OCI-M2 (cell line): ENCODE results near the gene UBE2Q2.
A peak's percentile ranks its signal among the peaks of the same experiment; 100 is the strongest.
"Not testable (repeated sequence)": the region's sequence is repeated elsewhere in the genome, so short reads cannot be mapped to it uniquely, and the experiment has no call there.

Experiments used
- DNase-seq: peaks from one replicate; lab custom pipeline; 2025; ENCODE audit not compliant: unreplicated experiment; lab: John Stamatoyannopoulos, UW

Gene UBE2Q2

DNA sequence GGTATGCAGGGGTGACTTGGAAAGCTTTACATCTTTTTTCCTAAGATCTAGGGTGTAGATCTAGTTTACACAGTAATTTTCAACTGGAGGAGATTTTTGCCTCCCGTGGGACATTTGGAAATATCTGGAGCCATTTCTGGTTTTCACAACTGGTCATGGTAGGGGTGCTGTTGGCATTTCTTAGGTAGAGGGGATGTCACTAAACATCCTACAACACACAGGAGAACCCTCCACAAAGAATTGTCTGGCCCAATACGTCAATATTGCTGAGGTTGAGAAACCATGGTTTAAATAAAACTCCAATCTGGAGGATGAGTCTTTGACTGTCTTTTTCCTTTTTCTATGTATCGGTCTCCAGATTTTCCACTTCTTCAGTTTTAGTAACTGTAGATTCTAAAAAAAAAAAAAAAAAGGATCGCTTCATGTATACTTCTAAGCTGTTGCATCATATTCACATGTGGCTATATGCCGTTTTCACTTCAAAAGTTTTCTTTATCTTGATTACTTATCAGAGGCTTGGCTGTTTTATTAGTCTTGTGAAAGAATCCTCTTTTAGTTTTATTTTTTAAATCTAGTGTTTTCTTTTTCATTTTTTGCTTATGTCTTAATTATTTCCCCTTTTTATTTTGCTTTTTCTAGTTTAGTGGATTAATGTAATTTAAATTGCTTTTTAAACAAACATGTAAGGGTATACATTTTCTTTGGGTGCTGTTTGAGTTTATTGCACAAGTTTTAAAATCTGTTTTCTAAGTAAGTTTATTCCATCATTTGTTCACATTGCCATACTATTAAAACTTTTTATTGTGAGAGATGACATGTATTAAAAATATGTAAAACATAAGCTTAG is 21.2 kb downstream of the UBE2Q2 start:
- DNase-seq, result no peak

DNA sequence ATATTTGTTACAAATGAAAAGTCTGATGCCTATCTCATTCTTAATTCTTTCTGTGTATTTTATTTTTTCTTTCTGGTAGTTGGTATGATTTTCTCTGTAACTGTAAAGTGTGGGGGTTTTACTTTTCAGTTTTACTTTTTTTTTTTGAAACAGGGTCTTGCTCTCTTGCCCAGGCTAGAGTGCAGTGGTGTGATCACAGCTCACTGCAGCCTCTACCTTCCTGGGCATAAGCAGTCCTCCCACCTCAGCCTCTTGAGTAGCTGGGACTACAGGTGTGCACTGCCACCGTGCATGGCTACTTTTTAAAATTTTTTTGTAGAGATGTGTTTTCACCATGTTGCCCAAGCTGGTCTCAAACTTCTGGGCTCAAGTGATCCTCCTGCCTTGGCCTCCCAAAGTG is 22.8 kb downstream of the UBE2Q2 start:
- not testable (repeated sequence) for DNase-seq

DNA sequence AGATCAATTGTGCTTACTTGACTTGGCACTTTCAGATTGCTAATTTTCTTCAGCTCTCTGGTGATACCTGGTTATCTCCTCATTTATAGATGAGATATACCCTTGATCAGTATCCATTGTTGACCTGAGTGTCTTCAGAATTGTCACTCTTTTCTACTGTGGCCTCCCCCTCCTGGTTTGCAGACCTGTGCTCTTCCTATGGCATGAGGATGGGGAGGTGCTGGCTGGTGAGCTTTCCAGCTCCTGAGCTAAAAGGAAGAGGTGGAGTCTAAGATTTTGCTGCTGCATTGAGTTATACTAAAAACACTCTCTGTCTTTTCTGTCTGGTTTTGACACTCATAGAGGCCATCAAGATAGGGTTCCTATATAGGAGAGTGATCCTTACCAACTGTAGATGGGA is 23.7 kb downstream of the UBE2Q2 start:
- DNase-seq, result no peak

DNA sequence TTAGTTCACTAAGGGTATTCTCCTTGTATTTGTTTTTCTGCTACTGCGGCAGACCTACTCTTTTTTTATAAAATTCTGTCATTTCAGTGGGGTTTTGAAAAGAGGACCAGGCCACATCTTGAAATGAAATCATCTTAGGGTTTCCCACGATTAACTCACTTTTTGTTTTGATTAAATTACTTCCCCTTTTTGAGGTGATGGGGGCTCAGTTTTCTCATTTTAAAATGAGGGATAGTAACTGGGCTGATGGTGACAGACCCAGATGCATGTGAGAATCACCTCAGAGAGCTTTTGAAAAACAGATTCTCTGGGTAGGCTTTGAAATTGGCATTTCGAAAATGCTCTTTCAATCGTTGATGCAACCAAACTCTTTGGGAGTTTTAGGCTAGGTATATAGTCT is 24.2 kb downstream of the UBE2Q2 start:
- no peak for DNase-seq

DNA sequence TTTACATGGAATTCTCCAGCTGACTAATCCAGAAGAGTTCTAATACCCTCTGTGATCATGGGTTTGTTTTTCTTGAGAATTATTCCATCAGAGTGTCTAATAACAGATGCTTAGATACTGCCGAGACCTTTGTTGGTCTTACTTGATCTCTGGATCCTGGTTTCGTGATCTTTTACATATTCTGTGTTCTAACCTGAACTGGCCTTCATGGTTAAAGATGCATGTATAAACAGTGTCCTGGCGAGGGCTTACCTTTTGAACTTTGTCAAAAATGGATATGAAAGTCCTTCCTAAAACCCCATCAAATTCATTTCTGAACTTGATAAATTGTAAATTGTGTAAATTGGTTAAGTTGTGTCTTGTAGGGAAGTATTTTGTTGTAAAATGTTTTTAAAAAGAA is 24.8 kb downstream of the UBE2Q2 start:
- no peak for DNase-seq

DNA sequence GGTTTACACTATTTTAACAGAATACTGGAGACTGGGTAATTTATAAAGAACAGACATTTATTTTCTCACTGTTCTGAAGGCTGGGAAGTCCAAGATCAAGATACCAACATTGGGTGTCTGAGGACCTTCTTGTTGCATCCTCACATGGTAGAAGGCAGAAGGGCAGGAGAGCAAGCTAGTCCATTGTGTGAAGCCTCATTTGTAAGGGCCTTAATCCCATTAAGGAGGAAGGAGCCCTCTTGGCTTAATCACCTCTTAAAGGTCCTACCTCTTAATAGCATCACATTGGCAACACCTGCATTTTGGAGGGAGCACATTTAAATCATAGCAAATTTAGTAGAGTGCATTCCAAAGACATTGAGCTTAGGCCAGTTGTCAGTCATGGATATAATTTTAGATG is 26.2 kb downstream of the UBE2Q2 start:
- DNase-seq, result no peak

DNA sequence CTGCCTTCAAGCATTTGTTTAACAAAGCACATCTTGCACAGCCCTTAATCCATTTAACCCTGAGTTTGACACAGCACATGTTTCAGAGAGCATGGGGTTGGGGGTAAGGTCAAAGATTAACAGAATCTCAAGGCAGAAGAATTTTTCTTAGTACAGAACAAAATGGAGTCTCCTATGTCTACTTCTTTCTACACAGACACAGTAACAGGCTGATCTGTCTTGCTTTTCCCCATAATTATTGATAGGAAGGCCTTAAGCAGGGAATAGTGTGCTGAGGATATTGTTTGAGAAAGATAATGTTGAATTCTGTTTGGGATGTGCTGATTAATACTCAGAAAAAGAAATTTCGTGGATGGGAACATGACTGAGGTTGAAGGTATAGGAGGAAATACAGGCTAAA is 28.3 kb downstream of the UBE2Q2 start:
- not testable (repeated sequence) for DNase-seq

DNA sequence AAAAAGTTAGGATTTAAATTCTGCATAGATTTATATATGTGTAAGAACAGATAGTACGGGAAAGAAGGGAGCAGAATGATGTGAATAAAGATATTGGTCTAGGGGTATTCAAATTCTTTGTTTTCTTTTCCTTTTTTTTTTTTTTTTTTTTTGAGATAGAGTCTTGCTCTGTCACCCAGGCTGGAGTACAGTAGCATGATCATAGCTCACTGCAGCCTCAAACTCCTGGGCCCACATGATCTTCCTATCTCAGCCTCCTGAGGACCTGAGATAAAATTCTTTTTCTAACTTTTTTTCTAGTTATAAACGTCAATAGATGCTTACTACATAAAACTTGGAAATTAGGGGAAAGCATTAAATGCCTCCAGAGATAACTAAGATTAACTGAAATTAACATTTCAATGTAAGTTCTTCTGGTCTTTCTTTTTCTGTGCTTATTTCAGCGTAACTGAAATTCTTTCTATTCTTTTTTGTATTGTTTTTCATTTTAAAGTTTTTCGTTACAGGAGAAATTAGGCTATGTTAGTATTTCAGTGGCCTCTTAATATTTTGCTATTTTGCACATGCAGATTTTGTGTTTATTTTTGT is 29.2 kb downstream of the UBE2Q2 start:
- DNase-seq, result no peak

DNA sequence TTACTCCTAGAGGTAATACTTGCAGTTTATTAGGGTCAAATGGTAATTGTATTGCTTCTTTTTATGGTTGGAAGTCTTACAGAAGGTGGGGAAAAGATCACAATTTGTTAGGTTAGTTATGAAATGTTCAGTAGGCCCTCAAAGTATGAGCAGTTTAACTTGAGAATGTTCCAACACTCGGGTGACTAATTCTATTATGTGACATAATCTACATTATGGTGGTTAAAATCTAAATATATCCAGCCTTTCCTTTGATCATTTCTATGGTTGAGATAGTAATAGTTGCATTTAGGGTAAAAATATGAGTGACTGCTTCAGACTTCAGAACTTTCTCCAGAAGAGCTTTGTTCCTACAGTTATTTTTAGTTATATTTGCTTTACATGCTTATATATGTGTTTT is 40.8 kb downstream of the UBE2Q2 start:
- DNase-seq, result no peak

DNA sequence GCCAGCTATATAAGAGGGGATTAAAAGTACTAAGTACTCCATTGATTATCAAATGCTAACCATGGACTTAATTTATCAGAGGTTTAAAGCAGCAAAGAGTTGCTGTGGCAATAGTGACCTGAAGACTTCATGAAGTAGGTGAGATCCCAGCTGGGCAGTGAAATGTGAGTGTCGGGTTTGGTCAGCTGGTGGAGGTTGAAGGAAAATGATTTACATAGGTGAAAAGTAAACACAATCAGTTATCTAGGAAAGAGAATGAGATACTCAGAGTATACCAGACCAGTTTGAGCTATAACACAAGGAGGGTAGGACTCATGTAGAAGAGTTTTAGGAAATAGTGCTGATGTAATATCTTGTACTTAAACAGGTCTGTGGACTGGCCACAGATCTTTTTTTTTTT is 43.9 kb downstream of the UBE2Q2 start:
- DNase-seq, result no peak

DNA sequence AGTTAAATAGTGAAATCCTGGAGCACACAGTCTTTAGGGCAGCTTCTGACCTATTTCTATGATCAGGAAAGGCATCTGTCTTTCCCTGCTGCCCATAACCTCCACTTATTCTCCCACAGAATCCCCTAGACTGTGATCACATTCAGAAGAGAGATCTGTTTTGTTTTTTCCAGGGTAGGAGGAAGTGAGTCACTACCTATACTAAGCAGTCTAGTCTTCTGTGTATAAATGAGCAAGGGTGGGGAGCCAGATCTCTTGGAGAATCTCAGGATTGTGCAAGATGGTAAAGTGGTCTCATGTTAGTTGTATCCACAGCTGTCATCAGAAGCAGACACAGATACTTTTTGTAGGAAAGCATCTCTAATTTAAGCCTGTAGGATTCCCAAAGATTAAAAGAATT is 48.6 kb downstream of the UBE2Q2 start:
- DNase-seq, result no peak

DNA sequence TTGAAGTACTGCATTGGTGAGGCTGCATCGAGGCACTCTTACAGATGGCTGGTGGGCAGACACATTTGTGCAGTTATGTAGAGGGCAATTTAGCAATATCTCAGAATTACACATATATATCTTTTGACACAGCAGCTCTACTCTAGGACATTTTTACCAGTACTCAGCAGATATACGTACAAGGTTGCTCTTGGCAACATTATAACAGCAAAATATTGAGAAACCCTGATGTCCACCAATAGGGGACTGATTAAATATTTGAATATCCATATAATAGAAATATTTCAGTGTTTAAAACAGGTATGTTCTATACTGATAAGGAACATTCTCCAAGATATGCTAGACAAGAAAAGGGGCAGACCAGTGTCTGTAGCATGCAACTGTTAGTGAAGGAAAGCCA is 52.5 kb downstream of the UBE2Q2 start:
- DNase-seq, result no peak

DNA sequence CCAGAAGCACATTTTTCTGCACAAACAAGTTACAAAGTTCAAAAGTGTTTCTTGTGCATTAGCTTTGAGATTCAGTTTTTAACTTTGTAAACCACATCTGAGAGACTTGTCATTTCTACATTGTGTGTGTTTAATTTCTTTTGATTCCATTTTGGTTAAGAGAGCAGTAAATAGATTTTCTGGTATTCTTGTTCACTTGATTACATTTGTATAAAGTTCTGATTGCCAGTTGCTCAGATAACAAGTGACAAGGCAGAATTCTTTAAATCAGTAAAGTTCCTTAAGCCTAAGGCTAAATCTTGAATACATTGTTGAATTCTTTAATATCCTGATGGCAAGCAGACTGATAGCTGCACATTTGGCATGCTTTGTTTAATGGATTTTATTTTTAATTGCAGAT is 57.3 kb downstream of the UBE2Q2 start:
- no peak for DNase-seq

DNA sequence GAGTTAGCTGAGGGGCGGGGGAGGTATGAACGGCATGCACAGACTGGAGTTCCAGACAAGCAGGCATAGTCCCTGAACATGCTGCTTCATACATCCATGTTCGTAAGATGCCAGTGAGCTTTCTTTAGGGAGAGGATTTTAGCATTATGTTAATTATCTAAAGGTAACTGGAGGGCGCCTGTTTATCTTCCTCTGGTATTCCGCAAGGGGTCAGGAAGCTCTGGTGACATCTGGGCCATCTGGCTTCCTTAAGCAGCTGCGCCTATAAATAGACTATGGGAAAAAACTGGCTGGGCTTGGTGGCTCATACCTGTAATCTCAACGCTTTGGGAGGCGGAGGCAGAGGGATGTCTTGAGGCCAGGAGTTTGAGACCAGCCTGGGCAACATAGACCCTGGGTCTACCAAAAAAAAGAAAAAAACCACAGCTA is 58.9 kb downstream of the UBE2Q2 start:
- DNase-seq, result no peak

DNA sequence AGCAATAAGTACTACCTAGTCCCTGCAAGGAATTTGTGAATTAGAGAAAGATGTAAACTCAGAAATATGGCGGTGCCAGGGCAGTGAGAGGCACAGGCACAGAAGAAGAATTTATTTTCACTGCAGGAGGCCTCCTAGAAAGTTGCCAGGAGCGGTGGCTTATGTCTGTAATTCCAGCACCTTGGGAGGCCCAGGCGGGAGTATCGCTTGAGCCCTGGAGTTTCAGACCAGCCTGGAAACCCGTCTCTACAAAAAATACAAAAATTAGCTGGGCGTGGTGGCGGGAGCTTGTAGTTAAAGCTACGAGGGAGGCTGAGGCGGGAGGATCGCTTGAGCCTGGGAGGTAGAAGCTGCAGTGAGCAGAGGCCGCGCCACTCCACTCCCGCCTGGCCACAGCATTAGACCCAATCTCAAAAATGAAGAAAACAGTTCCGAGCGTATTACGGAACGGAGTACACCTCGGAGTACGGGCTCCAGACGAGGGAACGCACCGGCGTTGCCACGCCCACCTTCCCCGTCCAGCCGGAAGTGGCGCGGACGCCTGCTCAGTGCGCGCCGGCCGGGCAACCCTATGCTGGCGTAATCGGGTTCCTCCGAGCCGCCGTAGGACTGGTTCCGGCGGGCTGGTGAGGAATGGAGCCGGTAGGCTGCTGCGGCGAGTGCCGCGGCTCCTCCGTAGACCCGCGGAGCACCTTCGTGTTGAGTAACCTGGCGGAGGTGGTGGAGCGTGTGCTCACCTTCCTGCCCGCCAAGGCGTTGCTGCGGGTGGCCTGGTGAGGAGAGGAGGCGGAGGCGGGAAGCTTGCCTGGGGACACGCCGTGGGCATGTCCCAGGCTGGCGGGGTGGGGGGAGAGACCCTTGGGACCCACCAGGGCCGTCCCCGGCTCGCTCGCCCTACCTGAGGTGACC is 60.3 kb downstream of the UBE2Q2 start, which contains the start of gene FBXO22:
TSS of gene FBXO22 (plus strand) at position 548 of the 909 bp plus-strand sequence. CDS start at position 634, 86 bp downstream.
- DNase-seq, result peak; percentile 44

DNA sequence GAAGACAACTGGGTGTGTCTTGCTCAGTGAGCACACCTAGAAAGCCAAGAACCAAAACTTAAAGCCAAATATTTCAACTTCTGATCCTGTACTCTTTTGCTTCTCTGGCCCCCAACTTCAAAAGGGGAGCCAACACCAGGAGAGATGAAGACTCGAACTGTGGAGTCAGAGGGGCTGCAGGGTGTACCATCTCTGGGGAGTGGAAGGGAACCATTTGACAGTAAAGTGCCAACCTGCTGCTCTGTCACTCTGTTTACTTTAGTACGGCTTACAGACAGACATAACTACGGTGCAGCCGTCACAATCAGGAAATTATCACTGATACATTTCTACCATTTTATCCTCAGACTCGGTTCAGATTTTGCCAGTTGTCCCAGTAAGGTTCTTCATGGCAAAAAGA is 62.0 kb downstream of the UBE2Q2 start:
- no peak for DNase-seq

DNA sequence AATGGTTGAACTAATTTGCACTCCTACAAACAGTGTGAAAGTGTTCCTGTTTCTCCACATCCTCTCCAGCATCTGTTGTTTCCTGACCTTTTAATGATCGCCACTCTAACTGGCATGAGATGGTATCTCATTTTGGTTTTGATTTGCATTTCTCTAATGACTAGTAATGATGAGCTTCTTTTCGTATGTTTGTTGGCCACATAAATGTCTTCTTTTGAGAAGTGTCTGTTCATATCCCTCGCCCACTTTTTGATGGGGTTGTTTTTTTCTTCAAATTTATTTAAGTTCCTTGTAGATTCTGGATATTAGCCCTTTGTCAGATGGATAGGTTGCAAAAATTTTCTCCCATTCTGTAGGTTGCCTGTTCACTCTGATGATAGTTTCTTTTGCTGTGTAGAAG is 67.1 kb downstream of the UBE2Q2 start:
- DNase-seq, result not testable (repeated sequence)

DNA sequence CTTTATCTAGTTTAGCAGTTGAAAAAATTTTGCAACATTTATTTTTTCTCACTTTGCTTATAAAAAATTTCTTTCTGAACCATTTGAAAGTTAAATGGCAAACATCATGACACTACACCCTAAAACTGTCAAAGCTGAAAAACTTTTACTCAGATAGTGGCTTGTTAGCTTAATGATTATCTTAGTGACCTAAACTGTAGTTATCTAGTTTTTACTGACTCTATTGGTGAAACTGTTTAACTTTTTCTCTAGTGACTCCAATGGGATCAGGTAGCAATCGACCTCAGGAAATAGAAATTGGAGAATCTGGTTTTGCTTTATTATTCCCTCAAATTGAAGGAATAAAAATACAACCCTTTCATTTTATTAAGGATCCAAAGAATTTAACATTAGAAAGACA is 73.7 kb downstream of the UBE2Q2 start:
- no peak for DNase-seq

DNA sequence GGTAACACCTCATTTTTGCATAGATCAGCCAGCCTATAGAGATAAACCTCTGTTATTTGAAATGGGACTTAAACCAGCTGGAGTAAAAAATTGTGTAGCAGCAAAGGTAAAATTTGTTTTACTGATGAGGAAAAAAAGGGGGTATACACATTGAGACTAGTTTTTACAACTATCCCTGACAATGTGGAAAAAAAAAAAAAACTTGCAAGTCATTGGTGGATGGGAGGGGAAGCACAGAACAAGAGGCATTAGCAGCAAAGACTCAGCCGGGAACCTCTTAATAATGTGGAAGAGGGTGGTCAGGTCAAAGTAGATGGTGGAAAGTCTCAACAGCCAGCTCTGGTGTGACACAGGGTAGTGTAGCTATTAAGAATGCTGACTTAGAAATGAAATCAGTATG is 74.9 kb downstream of the UBE2Q2 start:
- no peak for DNase-seq

DNA sequence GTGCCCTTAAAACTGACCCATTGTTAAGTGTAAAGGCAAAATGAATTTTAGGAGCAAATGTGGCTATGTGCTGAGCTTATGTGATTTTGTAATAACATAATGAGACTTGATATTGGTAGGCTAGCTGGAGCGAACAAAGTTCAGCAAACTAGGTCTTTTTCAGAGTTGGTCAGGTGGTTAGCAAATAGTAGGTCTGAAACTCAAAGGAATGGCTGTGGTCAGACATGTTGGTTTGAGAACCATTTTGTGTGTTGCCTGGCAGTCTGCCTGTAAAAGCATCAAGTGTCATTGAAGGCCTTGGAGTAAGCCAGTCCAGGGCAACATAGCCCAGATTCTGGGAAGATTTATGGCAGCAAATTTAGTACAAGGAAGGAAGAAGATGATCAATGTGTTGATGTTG is 76.8 kb downstream of the UBE2Q2 start:
- no peak for DNase-seq
